HCT116 (cell line): ENCODE results near the gene CLIC5. TPM values are rescaled to one million over a fixed set of nuclear protein-coding genes. Genes with fewer than 3 reads are reported as not detected.

Experiments
- ATAC-seq: fragments of 200-7000 bp; cut with Tn5 transposase; 2 replicates; pipeline ENCODE4 v1.9.1; 2020; ENCODE audit warnings: mild to moderate bottlenecking, moderate library complexity
- BruUV-seq: library from RNA; stranded (reverse); fragments of 400-500 nt; replicated peaks from 2 replicates; lab custom pipeline; 2021; lab: Mats Ljungman, UMichigan
- CTCF ChIA-PET: fragments of 300-600 bp; sonication (Branson Sonifier 250); formaldehyde crosslinking; loops from one replicate; lab custom pipeline; 2021; ENCODE audit warnings: antibody characterized with exemption; lab: Charles Lee
- POLR2A ChIA-PET: fragments of 300-600, 350-600 bp; sonication (Branson Sonifier 250); formaldehyde crosslinking; loops from one replicate; lab custom pipeline; 2021; ENCODE audit warnings: antibody characterized with exemption; lab: Charles Lee
- RAD21 ChIA-PET, 2 experiments: fragments of 300-600 bp; sonication (Branson Sonifier 250); formaldehyde crosslinking; loops; one replicate each; lab custom pipeline; 2023; ENCODE audit warnings: low total read pairs in 2 of 2; ENCODE audit not compliant: uncharacterized antibody in 2 of 2, unreplicated experiment in 2 of 2, low non-redundant PET in 1 of 2; lab: Charles Lee
- DNase-seq: peaks from one replicate; pipeline ENCODE4 v3.0.0-alpha.2; 2010; ENCODE audit warnings: low read depth, low spot score
- H2AFZ ChIP-seq: fragments of 200-600 bp; shearing (Covaris generic), sonication (generic); 2 replicates; pipeline ENCODE4 v1.6.1; 2017; ENCODE audit warnings: low read depth, mixed run types, mixed read lengths, antibody characterized with exemption, low read length; ENCODE audit not compliant: poor library complexity, severe bottlenecking
- H3K27ac ChIP-seq: 2 replicates; pipeline ENCODE4 v1.5.1; 2012; ENCODE audit warnings: low read depth, low read length
- H3K27me3 ChIP-seq: fragments of 200-600 bp; sonication (generic); 2 replicates; pipeline ENCODE4 v1.6.1; 2016; ENCODE audit warnings: mixed run types, low read length, mixed read lengths; ENCODE audit not compliant: insufficient read depth
- H3K36me3 ChIP-seq, 2 experiments: fragments of 200-500 bp in 1 of 2; fragments of 200-600 bp in 1 of 2; sonication (Bioruptor generic) in 1 of 2; sonication (generic) in 1 of 2; 2 replicates each; pipeline versions ENCODE4 v1.5.1 to v1.6.1; 2014 to 2016; ENCODE audit warnings: low read length in 2 of 2, inconsistent platforms in 1 of 2, mixed read lengths in 1 of 2, mixed run types in 1 of 2; ENCODE audit not compliant: insufficient read depth in 2 of 2, control insufficient read depth in 1 of 2
- H3K4me1 ChIP-seq, 2 experiments: fragments of 200-600 bp in 1 of 2; sonication (generic) in 1 of 2; 2 replicates each; pipeline versions ENCODE4 v1.5.1 to v1.6.1; 2012 to 2017; ENCODE audit warnings: low read length in 2 of 2, inconsistent platforms in 1 of 2, mild to moderate bottlenecking in 1 of 2, mixed read lengths in 1 of 2, mixed run types in 1 of 2, moderate library complexity in 1 of 2; ENCODE audit not compliant: insufficient read depth in 2 of 2, control insufficient read depth in 1 of 2
- H3K4me2 ChIP-seq: fragments of 200-600 bp; sonication (generic); 2 replicates; pipeline ENCODE4 v1.6.1; 2017; ENCODE audit warnings: mixed run types, low read length, mixed read lengths
- H3K4me3 ChIP-seq, 2 experiments: fragments of 200-600 bp in 1 of 2; sonication (generic) in 1 of 2; replicated peaks in 1 of 2; 2 replicates each; pipeline ENCODE4 v1.5.1; 2011 to 2016; ENCODE audit warnings: low read length in 2 of 2, control low read depth in 1 of 2, low read depth in 1 of 2, mild to moderate bottlenecking in 1 of 2, mixed read lengths in 1 of 2, mixed run types in 1 of 2
- H3K79me2 ChIP-seq: fragments of 200-600 bp; sonication (generic); 2 replicates; pipeline ENCODE4 v1.6.1; 2017; ENCODE audit warnings: mild to moderate bottlenecking, mixed run types, low read length, moderate library complexity, mixed read lengths; ENCODE audit not compliant: insufficient read depth
- H3K9ac ChIP-seq: fragments of 200-600 bp; sonication (generic); 2 replicates; pipeline ENCODE4 v1.6.1; 2016; ENCODE audit warnings: low read length, mixed read lengths
- H3K9me2 ChIP-seq: fragments of 200-600 bp; sonication (generic), shearing (Covaris generic); 2 replicates; pipeline ENCODE4 v1.6.1; 2017; ENCODE audit warnings: mixed run types, mild to moderate bottlenecking, moderate library complexity; ENCODE audit not compliant: insufficient read depth
- H3K9me3 ChIP-seq, 2 experiments: fragments of 200-500 bp in 1 of 2; fragments of 200-600 bp in 1 of 2; sonication (Bioruptor generic) in 1 of 2; sonication (generic) in 1 of 2; 2 replicates each; pipeline ENCODE4 v1.6.1; 2014 to 2017; ENCODE audit warnings: low read length in 2 of 2, mixed read lengths in 2 of 2, inconsistent platforms in 1 of 2, low read depth in 1 of 2, mild to moderate bottlenecking in 1 of 2, mixed run types in 1 of 2, moderate library complexity in 1 of 2; ENCODE audit not compliant: control insufficient read depth in 1 of 2, insufficient read depth in 1 of 2
- H4K20me1 ChIP-seq: fragments of 200-600 bp; sonication (generic), shearing (Covaris generic); 2 replicates; pipeline ENCODE4 v1.6.1; 2017; ENCODE audit warnings: mixed run types, mild to moderate bottlenecking, moderate library complexity; ENCODE audit not compliant: insufficient read depth
- CBX3 ChIP-seq: IDR thresholded peaks from 2 replicates; pipeline ENCODE4 v1.6.1; 2012; ENCODE audit warnings: low read depth
- EGR1 ChIP-seq: IDR thresholded peaks from 2 replicates; pipeline ENCODE4 v1.6.1; 2012; ENCODE audit warnings: low read depth
- EZH2 ChIP-seq: fragments of 200-600 bp; sonication (generic); IDR thresholded peaks from 2 replicates; pipeline ENCODE4 v1.6.1; 2017; ENCODE audit warnings: antibody characterized with exemption, mixed run types
- EZH2phosphoT487 ChIP-seq: fragments of 200-600 bp; IDR thresholded peaks from 2 replicates; pipeline ENCODE4 v1.6.1; 2018; ENCODE audit warnings: antibody characterized with exemption, borderline replicate concordance
- MAX ChIP-seq: IDR thresholded peaks from 2 replicates; pipeline ENCODE4 v1.6.1; 2012
- POLR2A ChIP-seq: IDR thresholded peaks from 2 replicates; pipeline ENCODE4 v1.7.0; 2011; ENCODE audit warnings: borderline replicate concordance; ENCODE audit not compliant: insufficient read depth, insufficient read length; ENCODE audit errors: extremely low read depth
- RAD21 ChIP-seq: IDR thresholded peaks from 2 replicates; pipeline ENCODE4 v1.6.1; 2012; ENCODE audit warnings: low read depth, mild to moderate bottlenecking
- SIN3A ChIP-seq: IDR thresholded peaks from 2 replicates; pipeline ENCODE4 v1.6.1; 2012; ENCODE audit warnings: low read depth
- TCF7L2 ChIP-seq: IDR thresholded peaks from 2 replicates; pipeline ENCODE4 v1.7.0; 2011; ENCODE audit warnings: borderline replicate concordance, inconsistent platforms; ENCODE audit not compliant: insufficient read depth, insufficient read length; ENCODE audit errors: extremely low read depth
- YY1 ChIP-seq: IDR thresholded peaks from 2 replicates; pipeline ENCODE4 v1.6.1; 2011; ENCODE audit warnings: low read length, low read depth, moderate library complexity, mild to moderate bottlenecking; ENCODE audit not compliant: insufficient replicate concordance; ENCODE audit errors: extremely low read depth
- ZFX ChIP-seq: fragments of 450-650 bp; IDR thresholded peaks from 2 replicates; pipeline ENCODE4 v1.6.1; 2017
- intact Hi-C: fragments of 100-400 bp; cut with micrococcal nuclease; formaldehyde crosslinking; loops from 2 replicates; pipeline ENCODE4 v1.10.0; 2022
- total RNA-seq: library from RNA; stranded (reverse); gene quantifications from one replicate; pipeline ENCODE4 v1.2.1, GENCODE V29; 2021; ENCODE audit not compliant: unreplicated experiment
- TF ChIP-seq, protein P1 (sequence below), 3 experiments: fragments of 200-600 bp in 1 of 3; sonication (generic) in 1 of 3; IDR thresholded peaks in 2 of 3; conservative IDR thresholded peaks in 1 of 3; 2 replicates each; pipeline ENCODE4 v1.5.1; 2012 to 2017; ENCODE audit warnings: low read depth in 2 of 3, low read length in 2 of 3, antibody characterized with exemption in 1 of 3, borderline replicate concordance in 1 of 3, control low read depth in 1 of 3, mild to moderate bottlenecking in 1 of 3, mixed read lengths in 1 of 3, mixed run types in 1 of 3, moderate library complexity in 1 of 3; ENCODE audit not compliant: insufficient read depth in 1 of 3

Gene CLIC5
- total RNA-seq, 1 experiment from 2014 or later, result 0.20 TPM

DNA sequence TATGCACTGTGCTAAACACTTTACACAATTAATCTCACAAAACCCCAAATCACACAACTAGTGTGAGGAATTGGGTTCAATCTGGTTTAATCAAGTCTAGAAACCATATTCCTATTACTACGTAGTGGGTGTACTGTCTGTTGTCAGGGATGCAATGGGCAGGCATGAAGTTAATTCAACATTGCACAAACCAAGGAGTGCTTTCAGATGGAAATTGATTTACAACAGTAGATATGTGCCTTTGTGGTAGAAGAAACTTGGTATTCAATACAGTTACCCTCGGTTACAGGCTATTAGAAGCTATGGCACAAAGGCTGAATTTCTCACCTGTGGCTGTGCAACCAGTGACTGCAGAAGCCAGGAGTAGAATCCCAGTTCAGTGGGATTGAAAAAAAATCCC, 157.8 kb downstream of the CLIC5 start:
- no peaks in the 10 kb centered on the region for H3K79me2 ChIP-seq
- BruUV-seq, result no TSS peak
- no peak overlapping the region for H3K27ac ChIP-seq
- peaks cover 5% of the 10 kb centered on the region; the same call in 1 of the 2 replicates for H3K27me3 ChIP-seq
- H3K9me3 ChIP-seq, result no peaks in the 10 kb centered on the region
- no peak overlapping the region for H3K9ac ChIP-seq
- intact Hi-C loops, result no loop called here
- H3K4me2 ChIP-seq, result no peak overlapping the region
- no peak for DNase-seq
- ChIA-PET RAD21 (no interaction called here), POLR2A (no interaction called here), CTCF (no interaction called here)
- H2AFZ ChIP-seq, result no peak overlapping the region
- no peak overlapping the region for H3K4me3 ChIP-seq
- H3K36me3 ChIP-seq, result no peaks in the 10 kb centered on the region
- no peak for ATAC-seq
- no peaks in the 10 kb centered on the region for H3K9me2 ChIP-seq
- TF ChIP-seq, protein P1, sequence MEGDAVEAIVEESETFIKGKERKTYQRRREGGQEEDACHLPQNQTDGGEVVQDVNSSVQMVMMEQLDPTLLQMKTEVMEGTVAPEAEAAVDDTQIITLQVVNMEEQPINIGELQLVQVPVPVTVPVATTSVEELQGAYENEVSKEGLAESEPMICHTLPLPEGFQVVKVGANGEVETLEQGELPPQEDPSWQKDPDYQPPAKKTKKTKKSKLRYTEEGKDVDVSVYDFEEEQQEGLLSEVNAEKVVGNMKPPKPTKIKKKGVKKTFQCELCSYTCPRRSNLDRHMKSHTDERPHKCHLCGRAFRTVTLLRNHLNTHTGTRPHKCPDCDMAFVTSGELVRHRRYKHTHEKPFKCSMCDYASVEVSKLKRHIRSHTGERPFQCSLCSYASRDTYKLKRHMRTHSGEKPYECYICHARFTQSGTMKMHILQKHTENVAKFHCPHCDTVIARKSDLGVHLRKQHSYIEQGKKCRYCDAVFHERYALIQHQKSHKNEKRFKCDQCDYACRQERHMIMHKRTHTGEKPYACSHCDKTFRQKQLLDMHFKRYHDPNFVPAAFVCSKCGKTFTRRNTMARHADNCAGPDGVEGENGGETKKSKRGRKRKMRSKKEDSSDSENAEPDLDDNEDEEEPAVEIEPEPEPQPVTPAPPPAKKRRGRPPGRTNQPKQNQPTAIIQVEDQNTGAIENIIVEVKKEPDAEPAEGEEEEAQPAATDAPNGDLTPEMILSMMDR (IDR thresholded peaks at IDR 0.05 in 2 of 3, conservative IDR thresholded peaks at IDR 0.05 in 1 of 3; ENCODE audit: borderline replicate concordance in 1 of 3, insufficient read depth in 1 of 3, low read depth in 2 of 3, low read length in 2 of 3), result no peak
- no peak for TF ChIP-seq RAD21
- no peak for TF ChIP-seq SIN3A
- no peak for TF ChIP-seq EGR1
- TF ChIP-seq POLR2A, result no peak
- TF ChIP-seq TCF7L2, result no peak
- no peak for TF ChIP-seq ZFX
- no peak for TF ChIP-seq MAX
- no peak for TF ChIP-seq CBX3
- no peak for TF ChIP-seq YY1
- no peak for TF ChIP-seq EZH2
- TF ChIP-seq EZH2phosphoT487, result no peak
- H4K20me1 ChIP-seq, result no peaks in the 10 kb centered on the region
- H3K4me1 ChIP-seq, result no peaks in the 10 kb centered on the region
